ENCODE results near the gene BACH2.

Gene BACH2

GRCh38 chr6:89980353-89980752 lies 316.3 kb downstream of the BACH2 start:
- TF ChIP-seq CTCF (conservative IDR thresholded peaks at IDR 0.05; ENCODE audit: control insufficient read depth, insufficient read depth, low read depth, low read length) = no peak
- no peak overlapping the region for H3K4me3 ChIP-seq (ENCODE audit: control insufficient read depth, low read depth, low read length)

GRCh38 chr6:89979481-89980119 lies 317.0 kb downstream of the BACH2 start:
- DNase-seq (ENCODE audit: low read depth) = no peak
- TF ChIP-seq CTCF (conservative IDR thresholded peaks at IDR 0.05; ENCODE audit: control insufficient read depth, insufficient read depth, low read depth, low read length) = no peak

More at GRCh38 chr6:89980353-89980752, 316.3 kb downstream of the BACH2 start:
- DNase-seq (ENCODE audit: low read depth) = no peak

GRCh38 chr6:89978749-89979145 lies 317.9 kb downstream of the BACH2 start:
- H3K4me3 ChIP-seq (ENCODE audit: control insufficient read depth, low read depth, low read length) = no peak overlapping the region
- DNase-seq (ENCODE audit: low read depth) = no peak
- TF ChIP-seq CTCF (conservative IDR thresholded peaks at IDR 0.05; ENCODE audit: control insufficient read depth, insufficient read depth, low read depth, low read length) = no peak

More at GRCh38 chr6:89979481-89980119, 317.0 kb downstream of the BACH2 start:
- no peak overlapping the region for H3K4me3 ChIP-seq (ENCODE audit: control insufficient read depth, low read depth, low read length)

GRCh38 chr6:89977808-89978748 lies 318.6 kb downstream of the BACH2 start:
- DNase-seq (ENCODE audit: low read depth) = peak; percentile 89
- TF ChIP-seq CTCF (conservative IDR thresholded peaks at IDR 0.05; ENCODE audit: control insufficient read depth, insufficient read depth, low read depth, low read length) = no peak
- H3K4me3 ChIP-seq (ENCODE audit: control insufficient read depth, low read depth, low read length) = no peak overlapping the region

GRCh38 chr6:89976694-89977020 lies 320.0 kb downstream of the BACH2 start:
- no peak for TF ChIP-seq CTCF (conservative IDR thresholded peaks at IDR 0.05; ENCODE audit: control insufficient read depth, insufficient read depth, low read depth, low read length)
- H3K4me3 ChIP-seq (ENCODE audit: control insufficient read depth, low read depth, low read length) = no peak overlapping the region
- DNase-seq (ENCODE audit: low read depth) = no peak

GRCh38 chr6:89975991-89976693 lies 320.5 kb downstream of the BACH2 start:
- DNase-seq (ENCODE audit: low read depth) = no peak
- H3K4me3 ChIP-seq (ENCODE audit: control insufficient read depth, low read depth, low read length) = no peak overlapping the region
- no peak for TF ChIP-seq CTCF (conservative IDR thresholded peaks at IDR 0.05; ENCODE audit: control insufficient read depth, insufficient read depth, low read depth, low read length)
